Gastroesophageal sphincter (tissue), 3 donors: ENCODE data around the gene RMND5A.
"Not testable (repeated sequence)": the region's sequence is repeated elsewhere in the genome, so short reads cannot be mapped to it uniquely, and the experiment has no call there.

Experiments
- CTCF ChIP-seq, 4 experiments: fragments of 200-600 bp in 2 of 4; fragments of 450-650 bp in 2 of 4; sonication (generic) in 1 of 4; IDR thresholded peaks; one replicate each; pipeline ENCODE4 v1.5.1; 2017 to 2019; ENCODE audit warnings: antibody characterized with exemption in 4 of 4, mild to moderate bottlenecking in 2 of 4, moderate library complexity in 2 of 4
- EP300 ChIP-seq: sonication (generic); formaldehyde crosslinking; IDR thresholded peaks from one replicate; pipeline ENCODE4 v1.6.1; 2017; ENCODE audit warnings: antibody characterized with exemption, mild to moderate bottlenecking
- POLR2A ChIP-seq, 2 donors: fragments of 450-650 bp; IDR thresholded peaks; one replicate each; pipeline ENCODE4 v1.6.1; 2017; ENCODE audit warnings: antibody characterized with exemption in 2 of 2, mild to moderate bottlenecking in 2 of 2, moderate library complexity in 1 of 2
- POLR2AphosphoS5 ChIP-seq: sonication (generic); formaldehyde crosslinking; IDR thresholded peaks from one replicate; pipeline ENCODE4 v1.6.1; 2017; ENCODE audit warnings: antibody characterized with exemption

DNA sequence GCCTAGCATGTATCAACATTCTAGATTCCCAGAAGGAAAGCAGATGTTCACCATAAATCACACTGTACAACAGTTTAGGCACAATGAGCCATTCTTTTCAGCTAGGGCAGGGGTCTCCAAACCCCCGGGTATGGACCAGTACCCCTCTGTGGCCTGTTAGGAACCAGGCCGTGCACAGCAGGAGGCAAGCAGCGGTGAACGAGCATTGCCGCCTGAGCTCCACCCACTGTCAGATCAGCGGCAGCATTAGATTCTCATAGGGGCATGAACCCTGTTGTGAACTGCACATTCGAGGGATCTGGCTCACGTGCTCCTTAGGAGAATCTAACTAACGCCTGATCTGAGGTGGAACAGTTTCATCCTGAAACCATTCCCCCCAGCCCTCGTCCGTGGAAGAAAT, 19.8 kb downstream of the RMND5A start:
- not testable (repeated sequence) for TF ChIP-seq CTCF (IDR thresholded peaks at IDR 0.05); POLR2AphosphoS5; POLR2A (IDR thresholded peaks at IDR 0.05); EP300
